ENCODE data around the gene RASAL2. TPM values are rescaled to one million over a fixed set of nuclear protein-coding genes. Genes with fewer than 3 reads are reported as not detected.

RASAL2 gene
- polyA plus RNA-seq, 2 of the 4 experiments (the other 2 are of a cell fraction), result 7.1 to 17.6 TPM

DNA sequence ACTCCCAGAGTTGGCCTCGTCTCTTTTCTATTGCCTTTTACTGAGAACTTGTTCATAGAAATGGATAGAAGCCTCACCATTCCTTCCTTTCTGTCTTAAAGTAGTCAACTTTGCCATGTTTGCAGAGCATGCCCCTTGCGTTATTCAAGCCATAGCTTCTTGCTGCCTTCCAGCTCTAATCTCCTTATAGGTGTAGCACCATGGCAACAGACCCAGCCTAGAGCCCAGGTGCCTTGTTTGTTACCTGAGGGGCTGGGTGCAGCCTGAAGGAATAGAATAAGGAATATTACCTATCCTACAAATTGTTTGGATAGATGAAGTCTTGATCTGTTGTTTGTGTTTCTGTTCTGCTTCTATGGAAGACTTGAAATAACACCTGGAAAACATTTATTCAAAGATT, 343.0 kb downstream of the RASAL2 start (continued):
- TF ChIP-seq, protein P1, sequence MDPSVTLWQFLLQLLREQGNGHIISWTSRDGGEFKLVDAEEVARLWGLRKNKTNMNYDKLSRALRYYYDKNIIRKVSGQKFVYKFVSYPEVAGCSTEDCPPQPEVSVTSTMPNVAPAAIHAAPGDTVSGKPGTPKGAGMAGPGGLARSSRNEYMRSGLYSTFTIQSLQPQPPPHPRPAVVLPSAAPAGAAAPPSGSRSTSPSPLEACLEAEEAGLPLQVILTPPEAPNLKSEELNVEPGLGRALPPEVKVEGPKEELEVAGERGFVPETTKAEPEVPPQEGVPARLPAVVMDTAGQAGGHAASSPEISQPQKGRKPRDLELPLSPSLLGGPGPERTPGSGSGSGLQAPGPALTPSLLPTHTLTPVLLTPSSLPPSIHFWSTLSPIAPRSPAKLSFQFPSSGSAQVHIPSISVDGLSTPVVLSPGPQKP (IDR thresholded peaks at IDR 0.05; ENCODE audit: low read depth, low read length), result no peak
- TF ChIP-seq SMC3 (IDR thresholded peaks at IDR 0.05) (no peak), NFE2L2 (conservative IDR thresholded peaks at IDR 0.05; ENCODE audit: low read length) (no peak), JUN (IDR thresholded peaks at IDR 0.05) (no peak)
- TF ChIP-seq, protein P2, sequence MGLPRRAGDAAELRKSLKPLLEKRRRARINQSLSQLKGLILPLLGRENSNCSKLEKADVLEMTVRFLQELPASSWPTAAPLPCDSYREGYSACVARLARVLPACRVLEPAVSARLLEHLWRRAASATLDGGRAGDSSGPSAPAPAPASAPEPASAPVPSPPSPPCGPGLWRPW (IDR thresholded peaks at IDR 0.05), result no peak

DNA sequence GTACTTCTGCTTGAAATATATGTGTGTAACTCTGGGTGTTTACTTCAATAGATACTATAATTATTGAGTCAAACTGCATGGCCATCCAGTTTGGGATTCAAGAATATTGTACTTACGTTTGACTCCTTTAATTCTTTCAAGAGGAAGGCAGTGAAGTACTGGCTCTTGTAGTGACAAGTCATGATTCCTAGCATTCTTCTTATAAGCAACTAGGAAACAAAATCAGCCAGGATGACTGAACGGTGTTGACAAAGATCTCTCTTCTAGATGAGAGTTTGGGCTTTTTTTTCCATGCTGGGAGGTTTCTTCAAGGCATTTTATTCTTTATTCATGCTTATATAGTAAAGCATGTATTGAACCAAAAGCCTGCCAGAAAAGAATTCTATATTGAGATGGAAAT, 344.5 kb downstream of the RASAL2 start:
- Histone ChIP-seq H3K4me3 (no peak overlapping the region), H3K27ac (no peak overlapping the region), H3K9me3 (no peaks in the 10 kb centered on the region), H3K4me1 (no peaks in the 10 kb centered on the region), H3K4me2 (no peak overlapping the region)
- 66% methylated on average over 2 of the region's 2 CpGs for WGBS (ENCODE audit: missing lambda C conversion rate)
- DNase-seq (ENCODE audit: low read depth in 1 of 2, low spot score in 1 of 2), result no peak
- ATAC-seq, result no peak
- peak; percentile 65 for FAIRE-seq
- ChIA-PET POLR2A (no interaction called here), CTCF (no interaction called here)
- TF ChIP-seq FOSL2 (IDR thresholded peaks at IDR 0.05) (no peak), FOSL2 (CRISPR knock-in tag; IDR thresholded peaks at IDR 0.05) (no peak), KDM1A (IDR thresholded peaks at IDR 0.05; ENCODE audit: low read depth) (no peak), RCOR1 (IDR thresholded peaks at IDR 0.05; ENCODE audit: low read depth, low read length) (no peak), FOXS1 (CRISPR knock-in tag; IDR thresholded peaks at IDR 0.05) (no peak), TP53 (CRISPR knock-in tag; IDR thresholded peaks at IDR 0.05) (no peak), PHF8 (IDR thresholded peaks at IDR 0.05; ENCODE audit: borderline replicate concordance, low read depth) (no peak), ZFP36 (IDR thresholded peaks at IDR 0.05; ENCODE audit: borderline replicate concordance, partially characterized antibody) (no peak), CHD4 (IDR thresholded peaks at IDR 0.05; ENCODE audit: borderline replicate concordance) (no peak)

DNA sequence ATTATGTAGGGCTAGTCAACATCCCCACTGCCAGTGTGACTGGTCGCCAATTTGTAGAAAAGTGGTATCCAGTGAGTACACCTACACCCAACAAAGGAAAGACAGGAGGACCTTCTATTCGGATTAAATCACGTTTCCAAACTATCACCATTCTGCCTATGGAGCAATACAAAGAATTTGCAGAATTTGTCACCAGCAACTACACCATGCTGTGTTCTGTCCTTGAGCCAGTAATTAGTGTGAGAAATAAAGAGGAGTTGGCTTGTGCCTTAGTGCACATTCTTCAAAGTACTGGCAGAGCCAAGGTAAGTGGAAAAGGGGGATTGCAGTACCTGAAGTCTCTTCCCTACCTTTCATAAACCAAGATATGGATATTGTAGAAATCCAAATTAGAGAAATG, 349.0 kb downstream of the RASAL2 start:
- Histone ChIP-seq H3K4me3 (no peak overlapping the region), H3K4me1 (no peaks in the 10 kb centered on the region), H3K4me2 (no peak overlapping the region), H3K27ac (no peak overlapping the region), H3K9me3 (no peaks in the 10 kb centered on the region)
- FAIRE-seq (no peak), DNase-seq (ENCODE audit: low read depth in 1 of 2, low spot score in 1 of 2) (no peak), ATAC-seq (no peak)
- ChIA-PET CTCF (no interaction called here), POLR2A (no interaction called here)
- WGBS (ENCODE audit: missing lambda C conversion rate), result 91% methylated on average over 3 of the region's 3 CpGs
- TF ChIP-seq, protein P3, sequence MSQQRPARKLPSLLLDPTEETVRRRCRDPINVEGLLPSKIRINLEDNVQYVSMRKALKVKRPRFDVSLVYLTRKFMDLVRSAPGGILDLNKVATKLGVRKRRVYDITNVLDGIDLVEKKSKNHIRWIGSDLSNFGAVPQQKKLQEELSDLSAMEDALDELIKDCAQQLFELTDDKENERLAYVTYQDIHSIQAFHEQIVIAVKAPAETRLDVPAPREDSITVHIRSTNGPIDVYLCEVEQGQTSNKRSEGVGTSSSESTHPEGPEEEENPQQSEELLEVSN (IDR thresholded peaks at IDR 0.05; ENCODE audit: borderline replicate concordance, low read depth), result no peak
- TF ChIP-seq RAD21 (conservative IDR thresholded peaks at IDR 0.05 in 1 of 2, IDR thresholded peaks at IDR 0.05 in 1 of 2) (no peak), BHLHE40 (IDR thresholded peaks at IDR 0.05; ENCODE audit: low read depth, low read length) (no peak), RFX5 (IDR thresholded peaks at IDR 0.05) (no peak), ZC3H11A (IDR thresholded peaks at IDR 0.05) (no peak), CHD4 (IDR thresholded peaks at IDR 0.05; ENCODE audit: borderline replicate concordance) (no peak), POLR2A (IDR thresholded peaks at IDR 0.05; ENCODE audit: low read length) (no peak), FOSB (CRISPR knock-in tag; IDR thresholded peaks at IDR 0.05) (no peak), SREBF2 (IDR thresholded peaks at IDR 0.05) (no peak), RCOR1 (IDR thresholded peaks at IDR 0.05; ENCODE audit: low read depth, low read length) (no peak)
- TF ChIP-seq, protein P4, sequence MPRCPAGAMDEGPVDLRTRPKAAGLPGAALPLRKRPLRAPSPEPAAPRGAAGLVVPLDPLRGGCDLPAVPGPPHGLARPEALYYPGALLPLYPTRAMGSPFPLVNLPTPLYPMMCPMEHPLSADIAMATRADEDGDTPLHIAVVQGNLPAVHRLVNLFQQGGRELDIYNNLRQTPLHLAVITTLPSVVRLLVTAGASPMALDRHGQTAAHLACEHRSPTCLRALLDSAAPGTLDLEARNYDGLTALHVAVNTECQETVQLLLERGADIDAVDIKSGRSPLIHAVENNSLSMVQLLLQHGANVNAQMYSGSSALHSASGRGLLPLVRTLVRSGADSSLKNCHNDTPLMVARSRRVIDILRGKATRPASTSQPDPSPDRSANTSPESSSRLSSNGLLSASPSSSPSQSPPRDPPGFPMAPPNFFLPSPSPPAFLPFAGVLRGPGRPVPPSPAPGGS (IDR thresholded peaks at IDR 0.05), result no peak

Data from A549 (cell line).